A673 (cell line): ENCODE data around the gene MOB2.

Experiments used
- CTCF ChIP-seq: fragments of 300-800, 200-600 bp; sonication (generic); conservative IDR thresholded peaks from 2 replicates; pipeline ENCODE4 v1.5.1; 2017; ENCODE audit warnings: low read depth, mild to moderate bottlenecking, antibody characterized with exemption, low read length, moderate library complexity, mixed read lengths
- EZH2 ChIP-seq: fragments of 200-600 bp; sonication (generic); IDR thresholded peaks from 2 replicates; pipeline ENCODE4 v1.6.1; 2017; ENCODE audit warnings: borderline replicate concordance, low read depth, mild to moderate bottlenecking, mixed read lengths, antibody characterized with exemption, low read length; ENCODE audit not compliant: poor library complexity, severe bottlenecking

DNA sequence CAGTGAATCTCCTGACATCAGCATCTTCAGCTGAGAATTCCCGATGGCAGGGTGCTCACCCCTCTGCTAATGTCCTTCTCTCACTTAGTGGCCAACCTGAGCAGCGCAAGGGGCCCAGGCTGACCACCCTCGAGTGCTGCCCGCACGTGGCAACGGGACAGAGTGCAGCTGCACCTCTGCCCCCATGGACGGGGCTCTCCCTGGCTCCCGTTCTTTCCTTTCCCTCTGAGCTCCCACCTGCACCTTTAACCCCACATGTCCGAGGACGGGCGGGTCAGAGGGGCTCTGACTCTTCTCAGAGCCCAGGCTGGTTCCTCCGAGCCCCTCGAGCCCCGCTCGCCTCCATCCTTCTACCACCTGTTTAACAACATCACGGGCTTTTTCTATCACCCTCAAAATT, 19.8 kb downstream of the MOB2 start:
- TF ChIP-seq EZH2: no peak
- TF ChIP-seq CTCF: no peak
